ENCODE data around the gene EFCAB6. TPM values are rescaled to one million over a fixed set of nuclear protein-coding genes. Genes with fewer than 3 reads are reported as not detected.
A peak's percentile ranks its signal among the peaks of the same experiment; 100 is the strongest.

Gene EFCAB6
- total RNA-seq, 1 experiment from 2014 or later, result 0.94 TPM

GRCh38 chr22:43839781-43840180 lies 27.7 kb upstream of the EFCAB6 start:
- Mint-ChIP-seq H3K4me3 (no peak overlapping the region), H3K27me3 (ENCODE audit: low read depth) (no peaks in the 10 kb centered on the region), H3K9me3 (no peaks in the 10 kb centered on the region), H3K36me3 (peaks cover 7% of the 10 kb centered on the region; the same call in 1 of the 2 replicates), H3K27ac (no peak overlapping the region), H3K4me1 (no peaks in the 10 kb centered on the region)
- ATAC-seq (no peak), DNase-seq (ENCODE audit: low spot score) (no peak)
- ChIA-PET POLR2A (interaction anchor here (0.7 kb wide), 1 partner anchor 14 kb away, joined by 8 read pairs; no protein-coding TSS in a partner anchor), CTCF (no interaction called here)
- TF ChIP-seq TEAD4 (CRISPR knock-in tag; IDR thresholded peaks at IDR 0.05) (no peak), GTF2I (CRISPR knock-in tag; conservative IDR thresholded peaks at IDR 0.05) (no peak), SP1 (CRISPR knock-in tag; conservative IDR thresholded peaks at IDR 0.05) (no peak), OVOL2 (CRISPR knock-in tag; IDR thresholded peaks at IDR 0.05; ENCODE audit: borderline replicate concordance) (no peak), ESRRA (CRISPR knock-in tag; IDR thresholded peaks at IDR 0.05; ENCODE audit: borderline replicate concordance) (no peak), FOXP1 (CRISPR knock-in tag; IDR thresholded peaks at IDR 0.05; ENCODE audit: borderline replicate concordance) (no peak), PRRX2 (CRISPR knock-in tag; IDR thresholded peaks at IDR 0.05) (no peak), CDX4 (CRISPR knock-in tag; IDR thresholded peaks at IDR 0.05; ENCODE audit: borderline replicate concordance) (no peak), CBFB (CRISPR knock-in tag; IDR thresholded peaks at IDR 0.05; ENCODE audit: low read depth) (no peak), HMGA2 (CRISPR knock-in tag; IDR thresholded peaks at IDR 0.05) (no peak), ZSCAN18 (CRISPR knock-in tag; IDR thresholded peaks at IDR 0.05) (no peak), NR3C1 (CRISPR knock-in tag; conservative IDR thresholded peaks at IDR 0.05; ENCODE audit: low read depth) (no peak), NFE2L1 (CRISPR knock-in tag; IDR thresholded peaks at IDR 0.05) (no peak)

- no peaks in the 10 kb centered on the region for H3K9me3 Mint-ChIP-seq
- H3K36me3 Mint-ChIP-seq, result peaks cover 7% of the 10 kb centered on the region; the same call in 1 of the 2 replicates
- DNase-seq (ENCODE audit: low spot score) (no peak), ATAC-seq (no peak)
- H3K4me3 Mint-ChIP-seq, result no peak overlapping the region
- H3K4me1 Mint-ChIP-seq, result no peaks in the 10 kb centered on the region
- CTCF ChIA-PET, result no interaction called here
- H3K27me3 Mint-ChIP-seq (ENCODE audit: low read depth), result no peaks in the 10 kb centered on the region
- POLR2A ChIA-PET, result interaction anchor here (0.6 kb wide), 1 partner anchor 21 kb away, joined by 3 read pairs; no protein-coding TSS in a partner anchor
- 0 out of 2 replicates have a peak overlapping the region, but pooled peaks have one; percentile 11 for H3K27ac Mint-ChIP-seq
- TF ChIP-seq FOXP4 (CRISPR knock-in tag; IDR thresholded peaks at IDR 0.05) (no peak), IRF2 (CRISPR knock-in tag; IDR thresholded peaks at IDR 0.05; ENCODE audit: borderline replicate concordance, low read depth) (no peak), MXD4 (CRISPR knock-in tag; IDR thresholded peaks at IDR 0.05; ENCODE audit: borderline replicate concordance) (no peak), AR (CRISPR knock-in tag; IDR thresholded peaks at IDR 0.05) (no peak)
Measured at GRCh38 chr22:43838571-43839307, 26.6 kb upstream of the EFCAB6 start.
